ENCODE data around the gene ERGIC3. TPM values are rescaled to one million over a fixed set of nuclear protein-coding genes. Genes with fewer than 3 reads are reported as not detected.

ERGIC3 gene
- total and polyA plus RNA-seq, 10 donors: 127 to 179 (median 147) TPM

DNA sequence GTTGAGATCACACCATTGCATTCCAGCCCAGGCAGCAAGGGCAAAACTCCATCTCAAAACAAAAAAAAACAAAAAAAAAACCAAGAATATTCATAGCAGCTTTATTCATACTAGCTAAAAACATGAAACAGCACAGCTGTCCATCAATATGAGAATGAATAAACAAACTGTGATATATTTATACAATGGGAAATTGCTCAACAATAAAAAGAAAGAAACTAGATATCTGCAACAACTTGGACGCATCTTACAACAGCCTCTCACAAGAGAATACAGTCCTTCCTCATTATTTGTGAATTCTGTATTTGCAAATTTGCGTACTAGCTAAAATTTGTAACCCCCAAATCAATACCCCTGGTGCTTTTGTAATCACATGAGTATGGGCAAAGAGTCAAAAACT lies 45.6 kb downstream of the ERGIC3 start:
- Histone ChIP-seq H3K27ac (no peak overlapping the region), H3K4me1 (no peaks in the 10 kb centered on the region), H3K36me3 (no peaks in the 10 kb centered on the region), H3K4me3 (no peak overlapping the region), H3K27me3 (replicated peaks in 1 of 7) (no peaks in the 10 kb centered on the region), H3K9me3 (peaks cover 0 to 2% (median 0%) of the 10 kb centered on the region in 8 donors)
- intact Hi-C loops (cut with DNase I; ENCODE audit: low total_unique reads): no loop called here
- TF ChIP-seq, protein P1, sequence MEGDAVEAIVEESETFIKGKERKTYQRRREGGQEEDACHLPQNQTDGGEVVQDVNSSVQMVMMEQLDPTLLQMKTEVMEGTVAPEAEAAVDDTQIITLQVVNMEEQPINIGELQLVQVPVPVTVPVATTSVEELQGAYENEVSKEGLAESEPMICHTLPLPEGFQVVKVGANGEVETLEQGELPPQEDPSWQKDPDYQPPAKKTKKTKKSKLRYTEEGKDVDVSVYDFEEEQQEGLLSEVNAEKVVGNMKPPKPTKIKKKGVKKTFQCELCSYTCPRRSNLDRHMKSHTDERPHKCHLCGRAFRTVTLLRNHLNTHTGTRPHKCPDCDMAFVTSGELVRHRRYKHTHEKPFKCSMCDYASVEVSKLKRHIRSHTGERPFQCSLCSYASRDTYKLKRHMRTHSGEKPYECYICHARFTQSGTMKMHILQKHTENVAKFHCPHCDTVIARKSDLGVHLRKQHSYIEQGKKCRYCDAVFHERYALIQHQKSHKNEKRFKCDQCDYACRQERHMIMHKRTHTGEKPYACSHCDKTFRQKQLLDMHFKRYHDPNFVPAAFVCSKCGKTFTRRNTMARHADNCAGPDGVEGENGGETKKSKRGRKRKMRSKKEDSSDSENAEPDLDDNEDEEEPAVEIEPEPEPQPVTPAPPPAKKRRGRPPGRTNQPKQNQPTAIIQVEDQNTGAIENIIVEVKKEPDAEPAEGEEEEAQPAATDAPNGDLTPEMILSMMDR (IDR thresholded peaks at IDR 0.05 in 8 of 11, conservative IDR thresholded peaks at IDR 0.05 in 3 of 11): no peak
- DNase-seq: no peak
- WGBS, 5 donors: 64 to 89% (median 77%) methylated on average over 2 of the region's 2 CpGs

DNA sequence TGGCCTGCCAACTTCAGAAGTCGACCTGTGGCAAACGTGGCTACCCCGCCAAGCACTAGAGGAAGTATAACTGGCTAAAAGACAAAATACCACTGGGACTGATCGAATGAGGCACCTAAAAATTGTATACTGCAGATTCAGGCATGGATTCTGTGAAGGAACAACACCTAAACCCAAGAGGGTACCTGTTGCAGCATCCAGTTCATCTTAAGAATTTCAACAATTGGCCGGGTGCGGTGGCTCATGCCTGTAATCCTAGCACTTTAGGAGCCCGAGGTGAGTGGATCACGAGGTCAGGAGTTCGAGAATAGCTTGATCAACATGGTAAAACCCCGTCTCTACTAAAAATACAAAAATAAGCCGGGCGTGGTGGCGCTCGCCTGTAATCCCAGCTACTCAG lies 46.5 kb downstream of the ERGIC3 start:
- peak; percentile 9 for DNase-seq
- Histone ChIP-seq H3K36me3 (no peaks in the 10 kb centered on the region), H3K4me3 (no peak overlapping the region), H3K27me3 (replicated peaks in 1 of 7) (no peaks in the 10 kb centered on the region), H3K4me1 (no peaks in the 10 kb centered on the region), H3K9me3 (no peaks in the 10 kb centered on the region), H3K27ac (no peak overlapping the region)
- WGBS, 5 donors: 90 to 93% (median 92%) methylated on average over 14 of the region's 14 CpGs
- intact Hi-C loops (cut with DNase I; ENCODE audit: low total_unique reads): no loop called here
- TF ChIP-seq POLR2AphosphoS5 (IDR thresholded peaks at IDR 0.05) (no peak), POLR2A (IDR thresholded peaks at IDR 0.05) (no peak)
- TF ChIP-seq, protein P1 (IDR thresholded peaks at IDR 0.05 in 8 of 11, conservative IDR thresholded peaks at IDR 0.05 in 3 of 11): no peak

DNA sequence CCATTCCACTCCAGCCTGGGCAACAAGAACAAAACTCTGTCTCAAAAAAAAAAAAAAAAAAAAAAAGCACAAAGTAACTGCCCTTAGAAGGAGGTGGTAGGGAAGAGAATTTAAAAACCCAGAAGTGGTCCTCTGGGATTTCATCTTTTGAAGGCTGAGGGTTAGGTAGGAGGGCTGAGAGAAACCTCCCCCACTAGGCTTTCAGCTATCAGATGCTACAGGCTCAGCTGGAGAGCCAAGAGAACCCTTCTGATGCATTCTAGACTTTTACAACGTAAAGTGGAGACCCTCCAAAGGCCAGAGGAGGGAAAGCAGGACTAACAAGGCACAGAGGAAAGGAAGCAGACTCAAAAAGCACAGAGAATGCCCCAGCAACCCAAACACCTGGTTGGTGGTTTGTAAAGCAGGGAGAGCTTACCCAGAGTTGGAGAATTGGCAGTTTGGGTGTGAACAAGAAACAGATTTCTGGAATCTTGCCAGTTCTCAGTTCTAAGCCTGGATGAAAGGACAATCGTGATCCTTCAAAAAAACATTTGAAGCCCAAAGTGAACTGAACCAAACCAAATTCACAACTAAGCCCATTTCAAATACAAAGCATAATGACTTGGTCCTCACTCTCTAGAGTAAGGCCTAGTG lies 50.6 kb downstream of the ERGIC3 start:
- H3K36me3 ChIP-seq: no peaks in the 10 kb centered on the region
- no peak overlapping the region for H3K4me3 ChIP-seq
- intact Hi-C loops (cut with DNase I; ENCODE audit: low total_unique reads): no loop called here
- H3K9me3 ChIP-seq: no peaks in the 10 kb centered on the region
- H3K27ac ChIP-seq: no peak overlapping the region
- DNase-seq: no peak
- TF ChIP-seq, protein P1 (IDR thresholded peaks at IDR 0.05 in 8 of 11, conservative IDR thresholded peaks at IDR 0.05 in 3 of 11): no peak
- TF ChIP-seq POLR2AphosphoS5 (IDR thresholded peaks at IDR 0.05) (no peak), POLR2A (IDR thresholded peaks at IDR 0.05) (no peak)
- H3K4me1 ChIP-seq: no peaks in the 10 kb centered on the region
- H3K27me3 ChIP-seq (replicated peaks in 1 of 7): no peaks in the 10 kb centered on the region
- 25 to 69% (median 38%) methylated on average over 2 of the region's 2 CpGs for WGBS, 5 donors

DNA sequence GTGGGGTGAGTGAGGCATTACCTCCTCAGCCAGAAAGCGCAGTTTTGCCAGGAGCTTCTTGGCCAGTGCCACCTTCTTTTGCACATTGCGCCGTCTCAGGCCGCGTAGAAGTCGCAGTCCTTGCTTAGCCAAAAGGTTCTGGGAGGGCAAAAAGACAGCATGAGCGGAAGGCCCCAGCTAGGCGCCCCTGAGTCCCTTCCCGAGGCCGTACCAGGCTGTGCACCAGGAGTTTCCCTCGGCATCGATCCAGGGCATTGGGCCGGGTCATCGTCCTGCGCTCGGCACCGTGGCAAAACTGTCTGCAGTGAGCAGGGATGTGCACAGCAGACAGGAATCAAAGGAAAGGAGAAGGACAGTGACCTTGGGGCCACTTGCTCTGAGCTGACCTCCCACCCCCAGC lies 53.6 kb downstream of the ERGIC3 start:
- DNase-seq: peak; percentile 64
- H3K4me3 ChIP-seq: no peak overlapping the region
- H3K27ac ChIP-seq: no peak overlapping the region
- H3K27me3 ChIP-seq (replicated peaks in 1 of 7): peaks cover 0 to 19% (median 7%) of the 10 kb centered on the region in 7 donors
- peaks cover 0 to 3% (median 2%) of the 10 kb centered on the region in 6 donors for H3K4me1 ChIP-seq
- no peaks in the 10 kb centered on the region for H3K9me3 ChIP-seq
- no peak for TF ChIP-seq POLR2AphosphoS5 (IDR thresholded peaks at IDR 0.05)
- TF ChIP-seq, protein P1 (IDR thresholded peaks at IDR 0.05 in 8 of 11, conservative IDR thresholded peaks at IDR 0.05 in 3 of 11): no peak
- no peak for TF ChIP-seq POLR2A (IDR thresholded peaks at IDR 0.05)
- 81 to 95% (median 93%) methylated on average over 7 to 17 of the region's 17 CpGs for WGBS, 5 donors
- intact Hi-C loops (cut with DNase I; ENCODE audit: low total_unique reads): no loop called here
- H3K36me3 ChIP-seq: no peaks in the 10 kb centered on the region
